Stomach smooth muscle (tissue), 2 donors: ENCODE measurements around the gene IFNGR2.

ENCODE experiments used
- H3K27ac ChIP-seq: one replicate; pipeline ENCODE4 v1.7.0; 2013; ENCODE audit warnings: mild to moderate bottlenecking, low read length, inconsistent platforms
- H3K27me3 ChIP-seq, 2 donors: one replicate each; pipeline ENCODE4 v1.7.0; 2013; ENCODE audit warnings: low read length in 2 of 2; ENCODE audit not compliant: insufficient read depth in 2 of 2, control insufficient read depth in 1 of 2
- H3K36me3 ChIP-seq, 2 donors: one replicate each; pipeline ENCODE4 v1.7.0; 2013; ENCODE audit warnings: low read length in 2 of 2; ENCODE audit not compliant: control insufficient read depth in 2 of 2, insufficient read depth in 2 of 2
- H3K4me1 ChIP-seq: one replicate; pipeline ENCODE4 v1.7.0; 2013; ENCODE audit warnings: low read length; ENCODE audit not compliant: control insufficient read depth, insufficient read depth
- H3K4me3 ChIP-seq, 2 donors: one replicate each; pipeline ENCODE4 v1.7.0; 2013; ENCODE audit warnings: low read length in 2 of 2
- H3K9ac ChIP-seq, 2 donors: one replicate each; pipeline ENCODE4 v1.7.0; 2013; ENCODE audit warnings: low read length in 2 of 2, mild to moderate bottlenecking in 1 of 2
- H3K9me3 ChIP-seq, 2 donors: one replicate each; pipeline ENCODE4 v1.7.0; 2013; ENCODE audit warnings: low read length in 2 of 2; ENCODE audit not compliant: control insufficient read depth in 2 of 2
- donor health status: healthy.
- donor health status: Pancreatic carcinoma.

IFNGR2 gene

DNA sequence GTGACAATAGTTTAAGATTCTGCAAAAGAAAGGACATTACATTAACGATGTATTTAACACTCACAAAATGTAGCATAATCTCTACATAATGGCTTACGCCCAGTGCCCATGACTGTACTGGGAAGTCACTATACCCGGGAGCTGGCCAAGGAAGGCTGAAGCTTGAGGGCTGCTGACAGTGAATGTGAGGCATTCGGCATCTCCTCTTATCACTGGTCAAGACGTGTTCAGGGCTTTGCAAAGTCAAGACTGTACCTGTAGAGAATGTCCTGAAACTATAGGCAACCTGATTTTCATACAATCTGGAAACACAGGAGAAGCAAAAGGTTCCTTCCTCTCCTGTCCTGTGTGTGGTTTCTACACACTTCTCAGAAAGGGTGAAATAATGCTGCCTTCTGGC lies 12.7 kb upstream of the IFNGR2 start:
- Histone ChIP-seq H3K4me1 (peaks cover 3% of the 10 kb centered on the region), H3K27me3 (peaks cover 0 to 4% of the 10 kb centered on the region in 2 donors), H3K9me3 (no peaks in the 10 kb centered on the region), H3K27ac (no peak overlapping the region), H3K36me3 (no peaks in the 10 kb centered on the region), H3K4me3 (no peak overlapping the region), H3K9ac (no peak overlapping the region)

DNA sequence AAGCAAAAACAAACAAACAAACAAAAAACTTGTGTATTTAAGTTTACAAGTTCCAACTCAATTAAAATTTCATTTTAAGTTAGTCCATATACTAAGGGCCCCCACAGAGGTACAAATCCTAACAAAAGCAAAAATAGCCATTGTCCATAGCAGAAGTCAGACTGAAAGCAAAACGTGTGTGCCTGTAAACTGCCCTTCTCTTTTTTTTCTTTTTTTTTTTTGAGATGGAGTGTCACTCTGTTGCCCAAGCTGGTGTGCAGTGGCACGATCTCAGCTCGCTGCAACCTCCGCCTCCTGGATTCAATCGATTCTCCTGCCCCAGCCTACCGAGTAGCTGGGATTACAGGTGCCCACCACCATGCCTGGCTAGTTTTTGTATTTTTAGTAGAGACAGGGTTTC lies 11.6 kb upstream of the IFNGR2 start:
- Histone ChIP-seq H3K36me3 (no peaks in the 10 kb centered on the region), H3K9ac (no peak overlapping the region), H3K27me3 (peaks cover 0 to 4% of the 10 kb centered on the region in 2 donors), H3K4me1 (peaks cover 13% of the 10 kb centered on the region), H3K4me3 (no peak overlapping the region), H3K9me3 (no peaks in the 10 kb centered on the region), H3K27ac (no peak overlapping the region)

DNA sequence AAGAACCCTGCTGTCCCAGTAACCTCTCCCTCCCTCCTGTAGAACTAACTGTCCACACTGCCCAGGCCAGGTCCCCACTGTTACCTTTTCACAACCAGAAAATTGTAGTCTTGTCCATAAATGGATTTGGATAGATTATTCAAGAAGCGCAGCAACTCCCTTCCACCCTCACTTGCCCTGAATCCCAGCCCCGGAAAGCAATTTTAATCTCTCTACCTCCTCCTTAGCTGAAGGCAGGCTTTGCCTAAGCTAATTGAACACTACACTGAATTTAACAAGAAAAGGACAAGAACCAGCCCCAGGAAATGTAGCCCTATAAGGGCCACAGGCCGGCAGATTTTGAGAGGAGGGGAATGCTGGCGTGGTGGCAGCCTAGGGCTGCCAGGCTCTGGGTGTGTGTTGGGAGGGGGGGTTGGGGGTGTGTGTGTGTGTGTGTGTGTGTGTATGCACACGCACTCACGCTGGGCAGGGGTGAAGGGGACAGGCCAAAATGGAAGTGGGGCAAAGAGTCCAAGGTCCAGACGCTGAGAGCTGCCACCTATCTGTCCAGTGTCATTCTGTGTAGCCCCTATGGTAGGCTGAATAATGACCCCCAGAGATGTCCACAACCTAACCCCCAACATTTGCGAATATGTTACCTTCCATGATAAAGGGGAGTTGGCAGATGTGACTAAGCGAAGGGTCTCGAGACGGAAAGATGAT lies 10.8 kb upstream of the IFNGR2 start:
- Histone ChIP-seq H3K4me3 (no peak overlapping the region), H3K9ac (no peak overlapping the region), H3K27me3 (peaks cover 0 to 4% of the 10 kb centered on the region in 2 donors), H3K27ac (no peak overlapping the region), H3K9me3 (no peaks in the 10 kb centered on the region), H3K36me3 (no peaks in the 10 kb centered on the region), H3K4me1 (peaks cover 13% of the 10 kb centered on the region)

DNA sequence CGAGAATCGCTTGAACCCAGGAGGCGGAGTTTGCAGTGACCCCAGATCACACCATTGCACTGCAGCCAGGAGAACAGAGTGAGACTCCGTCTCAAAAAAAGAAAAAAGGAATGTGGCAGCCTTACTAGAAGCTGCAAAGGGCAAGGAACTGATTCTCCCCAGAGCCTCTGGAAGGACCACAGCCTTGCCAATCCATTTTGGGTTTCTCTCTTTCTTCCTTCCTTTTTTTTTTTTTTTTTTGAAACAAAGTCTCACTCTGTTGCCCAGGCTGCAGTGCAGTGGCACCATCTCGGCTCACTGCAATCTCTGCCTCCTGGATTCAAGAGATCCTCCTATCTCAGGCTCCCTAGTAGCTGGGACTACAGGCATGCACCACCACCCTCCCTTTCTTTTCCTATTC lies 9.9 kb upstream of the IFNGR2 start:
- H3K27me3 ChIP-seq, result peaks cover 0 to 4% of the 10 kb centered on the region in 2 donors
- H3K4me1 ChIP-seq, result peaks cover 13% of the 10 kb centered on the region
- no peak overlapping the region for H3K4me3 ChIP-seq
- H3K36me3 ChIP-seq, result no peaks in the 10 kb centered on the region
- no peak overlapping the region for H3K9ac ChIP-seq
- H3K9me3 ChIP-seq, result no peaks in the 10 kb centered on the region
- no peak overlapping the region for H3K27ac ChIP-seq

DNA sequence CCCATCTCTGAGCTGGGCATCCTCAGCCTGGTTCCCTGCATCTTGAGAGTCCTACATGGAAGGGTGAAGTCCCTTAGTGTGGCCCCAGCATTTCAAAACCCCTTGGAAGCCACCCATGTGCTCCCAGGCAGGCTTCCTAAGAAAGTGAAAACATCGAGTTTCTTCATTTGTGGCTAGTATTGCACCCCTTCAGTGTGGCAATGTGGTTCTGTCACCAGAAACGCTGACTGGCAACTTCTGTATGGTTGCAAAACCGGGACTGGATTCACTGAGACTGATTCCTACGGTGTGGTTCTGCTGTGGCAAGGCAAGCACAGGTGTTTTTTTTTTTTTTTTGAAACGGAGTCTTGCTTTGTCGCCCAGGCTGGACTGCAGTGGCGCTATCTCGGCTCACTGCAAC lies 9.0 kb upstream of the IFNGR2 start:
- H3K9me3 ChIP-seq, result no peaks in the 10 kb centered on the region
- no peak overlapping the region for H3K4me3 ChIP-seq
- H3K4me1 ChIP-seq, result peaks cover 13% of the 10 kb centered on the region
- H3K9ac ChIP-seq, result no peak overlapping the region
- no peak overlapping the region for H3K27ac ChIP-seq
- no peaks in the 10 kb centered on the region for H3K36me3 ChIP-seq
- H3K27me3 ChIP-seq, result peaks cover 0 to 4% of the 10 kb centered on the region in 2 donors

GRCh38 chr21:33395891-33396331 lies 7.3 kb upstream of the IFNGR2 start:
- Histone ChIP-seq H3K9ac (no peak overlapping the region), H3K36me3 (no peaks in the 10 kb centered on the region), H3K4me3 (peak overlapping the region in 1 of 2 donors; percentile 20), H3K27me3 (no peaks in the 10 kb centered on the region), H3K4me1 (peaks cover 13% of the 10 kb centered on the region), H3K27ac (no peak overlapping the region), H3K9me3 (no peaks in the 10 kb centered on the region)

DNA sequence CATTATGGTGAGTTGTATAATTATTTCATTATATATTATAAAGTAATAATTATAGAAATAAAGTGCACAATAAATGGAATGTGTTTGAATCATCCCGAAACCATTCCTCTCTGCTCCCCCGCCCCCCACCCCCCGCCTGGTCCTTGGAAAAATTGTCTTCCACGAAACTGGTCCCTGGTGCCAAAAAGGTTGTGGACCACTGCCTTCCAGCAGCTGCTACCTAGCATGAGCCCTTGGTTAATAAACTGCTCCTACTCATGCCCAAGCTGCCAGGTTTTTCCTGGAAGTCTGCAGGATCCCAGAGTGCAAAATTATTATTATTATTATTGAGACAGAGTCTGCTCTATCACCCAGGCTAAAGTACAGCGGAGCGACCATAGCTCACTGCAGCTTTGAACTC lies 6.8 kb upstream of the IFNGR2 start:
- Histone ChIP-seq H3K4me3 (no peak overlapping the region), H3K4me1 (peaks cover 13% of the 10 kb centered on the region), H3K27ac (no peak overlapping the region), H3K9me3 (no peaks in the 10 kb centered on the region), H3K36me3 (no peaks in the 10 kb centered on the region), H3K27me3 (no peaks in the 10 kb centered on the region), H3K9ac (no peak overlapping the region)

GRCh38 chr21:33396951-33397350 lies 6.3 kb upstream of the IFNGR2 start:
- Histone ChIP-seq H3K27ac (no peak overlapping the region), H3K36me3 (no peaks in the 10 kb centered on the region), H3K4me3 (no peak overlapping the region), H3K4me1 (peaks cover 13% of the 10 kb centered on the region), H3K27me3 (no peaks in the 10 kb centered on the region), H3K9ac (no peak overlapping the region), H3K9me3 (no peaks in the 10 kb centered on the region)

GRCh38 chr21:33397717-33398116 lies 5.5 kb upstream of the IFNGR2 start:
- H3K4me1 ChIP-seq, result peaks cover 17% of the 10 kb centered on the region
- no peak overlapping the region for H3K27ac ChIP-seq
- H3K9me3 ChIP-seq, result no peaks in the 10 kb centered on the region
- no peak overlapping the region for H3K4me3 ChIP-seq
- H3K27me3 ChIP-seq, result no peaks in the 10 kb centered on the region
- no peak overlapping the region for H3K9ac ChIP-seq
- no peaks in the 10 kb centered on the region for H3K36me3 ChIP-seq

DNA sequence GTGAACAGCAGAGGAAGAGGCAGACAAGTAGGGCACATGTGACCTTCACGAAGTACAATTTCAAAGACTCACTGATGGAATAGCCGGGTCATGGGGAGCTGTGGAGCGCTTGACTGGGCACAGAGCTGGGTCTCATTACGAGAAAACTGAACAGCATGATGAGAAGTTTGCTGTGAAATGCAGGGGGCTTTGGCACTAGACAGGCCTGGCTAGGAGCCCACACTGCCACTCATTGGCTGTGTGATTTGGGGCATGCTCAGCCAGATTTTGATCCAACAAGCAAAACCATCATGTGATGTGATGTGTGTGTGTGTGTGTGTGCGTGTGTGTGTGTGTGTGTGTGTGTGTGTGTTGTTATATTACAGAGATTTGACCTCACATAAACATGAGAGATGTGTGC lies 4.9 kb upstream of the IFNGR2 start:
- H3K4me1 ChIP-seq, result peaks cover 17% of the 10 kb centered on the region
- H3K36me3 ChIP-seq, result no peaks in the 10 kb centered on the region
- H3K9me3 ChIP-seq, result no peaks in the 10 kb centered on the region
- H3K27me3 ChIP-seq, result no peaks in the 10 kb centered on the region
- H3K4me3 ChIP-seq, result no peak overlapping the region
- H3K9ac ChIP-seq, result no peak overlapping the region
- H3K27ac ChIP-seq, result no peak overlapping the region

DNA sequence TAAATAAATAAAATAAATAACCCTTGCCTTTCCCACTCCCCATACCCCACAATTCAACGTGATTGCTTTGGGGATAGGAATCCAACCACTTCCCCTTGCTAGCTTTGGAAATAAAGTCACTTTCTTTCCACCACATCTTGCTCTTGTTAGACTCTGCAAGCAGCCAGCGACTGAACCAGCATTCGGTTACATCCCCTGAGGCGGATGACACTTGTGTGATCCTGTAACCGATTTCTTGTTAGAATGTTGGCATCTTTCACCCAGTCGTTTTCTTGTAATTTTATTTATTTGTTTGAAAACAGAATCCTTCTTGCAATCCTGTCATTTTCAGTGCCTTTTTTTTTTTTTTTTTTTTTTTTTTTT lies 1.6 kb upstream of the IFNGR2 start:
- no peak overlapping the region for H3K9ac ChIP-seq
- peaks cover 18% of the 10 kb centered on the region for H3K4me1 ChIP-seq
- H3K9me3 ChIP-seq, result no peaks in the 10 kb centered on the region
- no peaks in the 10 kb centered on the region for H3K27me3 ChIP-seq
- no peak overlapping the region for H3K27ac ChIP-seq
- H3K4me3 ChIP-seq, result no peak overlapping the region
- no peaks in the 10 kb centered on the region for H3K36me3 ChIP-seq
